GM21576 (cell line): ENCODE results near the gene APPBP2.
"Not testable (repeated sequence)": the region's sequence is repeated elsewhere in the genome, so short reads cannot be mapped to it uniquely, and the experiment has no call there.

Source experiments
- ATAC-seq: cut with Tn5 transposase; IDR thresholded peaks from one replicate; pipeline ENCODE4 v1.9.1; 2021; ENCODE audit warnings: mild to moderate bottlenecking, moderate library complexity; ENCODE audit not compliant: unreplicated experiment

The APPBP2 gene

GRCh38 chr17:60534613-60535157 lies 8.6 kb upstream of the APPBP2 start:
- ATAC-seq: no peak

- no peak for ATAC-seq
These were observed 8.0 kb upstream of the APPBP2 start for GRCh38 chr17:60534010-60534555.

- no peak for ATAC-seq
These were observed 3.8 kb upstream of the APPBP2 start for GRCh38 chr17:60529806-60530205.

GRCh38 chr17:60528828-60529227 lies 2.8 kb upstream of the APPBP2 start:
- no peak for ATAC-seq

- no peak for ATAC-seq
These were observed 1.7 kb upstream of the APPBP2 start for GRCh38 chr17:60527701-60528100.

- ATAC-seq: no peak
These were observed 684 bp upstream of the APPBP2 start for GRCh38 chr17:60526726-60527125.

- ATAC-seq: no peak
These were observed 736 bp downstream of the APPBP2 start for GRCh38 chr17:60525328-60525684.

GRCh38 chr17:60524463-60525327 lies 1.3 kb downstream of the APPBP2 start:
- no peak for ATAC-seq

- no peak for ATAC-seq
These were observed 2.2 kb downstream of the APPBP2 start for GRCh38 chr17:60523822-60524221.

GRCh38 chr17:60522889-60523626 lies 3.0 kb downstream of the APPBP2 start:
- no peak for ATAC-seq

- ATAC-seq: no peak
These were observed 6.2 kb downstream of the APPBP2 start for GRCh38 chr17:60519795-60520194.

- ATAC-seq: not testable (repeated sequence)
These were observed 10.4 kb downstream of the APPBP2 start for GRCh38 chr17:60515683-60516082.

- not testable (repeated sequence) for ATAC-seq
These were observed 10.8 kb downstream of the APPBP2 start for GRCh38 chr17:60515199-60515598.

GRCh38 chr17:60514500-60514899 lies 11.5 kb downstream of the APPBP2 start:
- ATAC-seq: no peak

- ATAC-seq: no peak
These were observed 12.0 kb downstream of the APPBP2 start for GRCh38 chr17:60514053-60514452.

GRCh38 chr17:60513014-60513413 lies 13.0 kb downstream of the APPBP2 start:
- ATAC-seq: no peak

- no peak for ATAC-seq
These were observed 15.3 kb downstream of the APPBP2 start for GRCh38 chr17:60510723-60511122.

- ATAC-seq: no peak
These were observed 16.0 kb downstream of the APPBP2 start for GRCh38 chr17:60510031-60510430.

- ATAC-seq: no peak
These were observed 17.6 kb downstream of the APPBP2 start for GRCh38 chr17:60508384-60508980.

GRCh38 chr17:60506312-60506711 lies 19.7 kb downstream of the APPBP2 start:
- no peak for ATAC-seq

- no peak for ATAC-seq
These were observed 23.9 kb downstream of the APPBP2 start for GRCh38 chr17:60502145-60502544.
